Activated CD4-positive, CD25-positive, alpha-beta regulatory T cell treated with anti-CD3 and anti-CD28 coated beads, Interleukin-2, amount 50 U/mL, for 16 hours (primary cell): Measurements from ENCODE around the gene ARL4A.

Source experiments
- DNase-seq: peaks from one replicate; pipeline ENCODE4 v3.0.0-alpha.2; 2020; ENCODE audit warnings: low read depth, low spot score

Gene ARL4A

GRCh38 chr7:12701433-12701832, 14.0 kb downstream of the ARL4A start:
- no peak for DNase-seq

GRCh38 chr7:12703881-12704280, 16.4 kb downstream of the ARL4A start:
- no peak for DNase-seq

GRCh38 chr7:12705878-12706277, 18.4 kb downstream of the ARL4A start:
- DNase-seq: no peak

GRCh38 chr7:12706900-12707536, 19.6 kb downstream of the ARL4A start:
- DNase-seq: no peak

GRCh38 chr7:12708314-12708713, 20.9 kb downstream of the ARL4A start:
- DNase-seq: no peak

GRCh38 chr7:12709726-12710502, 22.5 kb downstream of the ARL4A start:
- DNase-seq: no peak

- DNase-seq: no peak
Observed at GRCh38 chr7:12711124-12711523, 23.7 kb downstream of the ARL4A start.

- DNase-seq: no peak
Observed at GRCh38 chr7:12712236-12712635, 24.8 kb downstream of the ARL4A start.

- DNase-seq: no peak
Observed at GRCh38 chr7:12713625-12714378, 26.4 kb downstream of the ARL4A start.

GRCh38 chr7:12714379-12714737, 26.9 kb downstream of the ARL4A start:
- DNase-seq: no peak

- DNase-seq: no peak
Observed at GRCh38 chr7:12715372-12716133, 28.1 kb downstream of the ARL4A start.

- no peak for DNase-seq
Observed at GRCh38 chr7:12716134-12716681, 28.8 kb downstream of the ARL4A start.

- no peak for DNase-seq
Observed at GRCh38 chr7:12716722-12717121, 29.3 kb downstream of the ARL4A start.

GRCh38 chr7:12719141-12719919, 31.9 kb downstream of the ARL4A start:
- no peak for DNase-seq

GRCh38 chr7:12719981-12720865, 32.8 kb downstream of the ARL4A start:
- DNase-seq: no peak

GRCh38 chr7:12721286-12721830, 33.9 kb downstream of the ARL4A start:
- no peak for DNase-seq

GRCh38 chr7:12722136-12722535, 34.7 kb downstream of the ARL4A start:
- no peak for DNase-seq

GRCh38 chr7:12722636-12723605, 35.5 kb downstream of the ARL4A start:
- DNase-seq: no peak
